ENCODE measurements around the gene IL16.

IL16 gene

DNA sequence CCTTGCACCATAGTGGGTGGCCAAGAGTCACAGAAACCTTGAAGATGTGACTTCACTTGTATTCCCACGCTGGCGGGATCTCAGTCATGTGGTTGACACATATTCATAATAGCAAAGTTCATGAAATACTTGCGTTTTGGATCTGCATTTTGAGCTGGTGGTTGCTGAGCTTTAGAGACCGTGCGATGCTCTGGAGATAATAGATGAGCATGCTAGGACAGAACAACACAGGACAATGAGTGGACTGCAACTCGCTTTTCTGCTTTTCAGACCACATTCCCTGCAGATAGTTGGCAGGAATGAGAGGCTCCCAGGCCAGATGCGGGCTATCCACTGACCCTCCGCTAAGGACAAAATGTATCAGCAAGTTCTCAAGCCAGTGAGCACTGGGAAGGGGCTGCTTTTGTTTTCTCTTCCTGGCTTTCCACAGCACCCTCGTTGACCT, 141.1 kb downstream of the IL16 start:
- Histone ChIP-seq H3K9ac (ENCODE audit: low read length) (no peak overlapping the region), H3K9me2 (replicated peaks; ENCODE audit: insufficient read depth, low read length) (no peaks in the 10 kb centered on the region), H3K79me2 (ENCODE audit: insufficient read depth, low read length) (no peaks in the 10 kb centered on the region), H3K4me2 (ENCODE audit: low read depth, low read length, poor library complexity, severe bottlenecking) (no peak overlapping the region), H3K36me3 (ENCODE audit: low read length) (no peaks in the 10 kb centered on the region), H3K27me3 (ENCODE audit: low read length) (no peaks in the 10 kb centered on the region), H3K27ac (ENCODE audit: low read depth, low read length) (no peak overlapping the region), H3F3A (ENCODE audit: insufficient read depth) (no peaks in the 10 kb centered on the region), H4K20me1 (ENCODE audit: low read depth, low read length) (no peaks in the 10 kb centered on the region), H2AFZ (ENCODE audit: low read depth, low read length, severe bottlenecking) (no peak overlapping the region), H3K4me3 (ENCODE audit: insufficient read depth, low read length, poor library complexity, severe bottlenecking) (no peak overlapping the region), H3K9me3 (ENCODE audit: insufficient read depth, low read length) (no peaks in the 10 kb centered on the region)
- TF ChIP-seq CTCF (IDR thresholded peaks at IDR 0.05; ENCODE audit: insufficient read depth, low read length, poor library complexity, severe bottlenecking) (no peak), EZH2phosphoT487 (conservative IDR thresholded peaks at IDR 0.05; ENCODE audit: low read length) (no peak)

DNA sequence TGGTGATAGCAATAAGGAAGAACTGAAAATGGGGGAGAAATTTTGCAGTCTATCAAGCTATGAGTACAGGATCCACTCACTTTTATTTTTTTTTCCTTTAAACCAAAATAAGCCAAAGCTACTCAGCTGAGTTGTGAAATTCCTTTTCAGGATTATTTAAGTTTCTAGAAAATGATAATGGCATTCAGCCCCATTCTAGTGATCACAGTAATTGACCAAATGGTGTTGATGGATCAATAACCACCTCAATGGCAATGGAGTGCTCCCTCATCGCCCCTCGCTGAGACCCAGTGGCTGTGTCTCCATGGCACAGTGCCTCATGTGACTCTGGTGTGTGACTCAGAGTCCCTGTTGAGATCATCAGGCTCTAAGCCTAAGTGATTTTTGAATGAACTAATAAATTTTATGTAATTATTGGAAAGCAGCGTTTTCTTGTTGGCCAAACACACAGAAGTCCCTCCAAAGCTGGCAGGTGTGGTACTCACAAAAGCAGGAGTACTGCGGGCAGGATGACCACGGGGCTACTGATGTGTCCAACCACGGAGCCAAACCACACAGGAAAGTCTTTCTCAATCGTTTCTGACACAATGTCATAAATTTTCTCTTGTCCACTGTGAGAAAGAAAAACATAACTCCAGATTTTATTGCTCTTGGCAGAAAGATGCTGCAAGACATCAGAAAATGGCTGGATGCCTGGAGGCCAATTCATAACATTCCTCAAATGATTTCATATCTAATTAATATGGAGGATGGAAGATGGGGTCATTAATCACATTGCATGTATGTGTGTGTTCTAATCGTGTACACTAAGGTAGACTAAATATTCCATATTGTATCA, 141.7 kb downstream of the IL16 start:
- TF ChIP-seq EZH2phosphoT487 (conservative IDR thresholded peaks at IDR 0.05; ENCODE audit: low read length) (no peak), CTCF (IDR thresholded peaks at IDR 0.05; ENCODE audit: insufficient read depth, low read length, poor library complexity, severe bottlenecking) (no peak)
- no peaks in the 10 kb centered on the region for H3F3A ChIP-seq (ENCODE audit: insufficient read depth)
- H3K27me3 ChIP-seq (ENCODE audit: low read length): no peaks in the 10 kb centered on the region
- H3K9ac ChIP-seq (ENCODE audit: low read length): no peak overlapping the region
- no peak overlapping the region for H3K4me2 ChIP-seq (ENCODE audit: low read depth, low read length, poor library complexity, severe bottlenecking)
- H3K79me2 ChIP-seq (ENCODE audit: insufficient read depth, low read length): no peaks in the 10 kb centered on the region
- no peak overlapping the region for H2AFZ ChIP-seq (ENCODE audit: low read depth, low read length, severe bottlenecking)
- H3K9me2 ChIP-seq (replicated peaks; ENCODE audit: insufficient read depth, low read length): no peaks in the 10 kb centered on the region
- H3K36me3 ChIP-seq (ENCODE audit: low read length): no peaks in the 10 kb centered on the region
- no peaks in the 10 kb centered on the region for H3K9me3 ChIP-seq (ENCODE audit: insufficient read depth, low read length)
- H3K27ac ChIP-seq (ENCODE audit: low read depth, low read length): no peak overlapping the region
- no peaks in the 10 kb centered on the region for H4K20me1 ChIP-seq (ENCODE audit: low read depth, low read length)
- no peak overlapping the region for H3K4me3 ChIP-seq (ENCODE audit: insufficient read depth, low read length, poor library complexity, severe bottlenecking)

GRCh38 chr15:81339321-81339720, 142.6 kb downstream of the IL16 start:
- Histone ChIP-seq H3K9me3 (ENCODE audit: insufficient read depth, low read length) (no peaks in the 10 kb centered on the region), H4K20me1 (ENCODE audit: low read depth, low read length) (no peaks in the 10 kb centered on the region)

More at GRCh38 chr15:81339321-81339720, 142.6 kb downstream of the IL16 start:
- Histone ChIP-seq H3K36me3 (ENCODE audit: low read length) (no peaks in the 10 kb centered on the region), H3K9ac (ENCODE audit: low read length) (no peak overlapping the region), H2AFZ (ENCODE audit: low read depth, low read length, severe bottlenecking) (no peak overlapping the region), H3K9me2 (replicated peaks; ENCODE audit: insufficient read depth, low read length) (no peaks in the 10 kb centered on the region), H3K4me3 (ENCODE audit: insufficient read depth, low read length, poor library complexity, severe bottlenecking) (no peak overlapping the region), H3K79me2 (ENCODE audit: insufficient read depth, low read length) (no peaks in the 10 kb centered on the region), H3K4me2 (ENCODE audit: low read depth, low read length, poor library complexity, severe bottlenecking) (no peak overlapping the region), H3F3A (ENCODE audit: insufficient read depth) (no peaks in the 10 kb centered on the region), H3K27ac (ENCODE audit: low read depth, low read length) (no peak overlapping the region), H3K27me3 (ENCODE audit: low read length) (no peaks in the 10 kb centered on the region)
- TF ChIP-seq CTCF (IDR thresholded peaks at IDR 0.05; ENCODE audit: insufficient read depth, low read length, poor library complexity, severe bottlenecking): no peak
- no peak for TF ChIP-seq EZH2phosphoT487 (conservative IDR thresholded peaks at IDR 0.05; ENCODE audit: low read length)

Data from SU-DHL-6 (cell line).